OCI-LY1 (cell line): ENCODE data around the gene KLK1.

Experiments used
- H2AFZ ChIP-seq: fragments of 200-600 bp; sonication (generic), shearing (Covaris generic); 2 replicates; pipeline ENCODE4 v1.6.0; 2014; ENCODE audit warnings: antibody characterized with exemption, mild to moderate bottlenecking, low read length
- H3F3A ChIP-seq: fragments of 200-600 bp; sonication (generic), shearing (Covaris generic); 2 replicates; pipeline ENCODE4 v1.6.0; 2014; ENCODE audit warnings: mild to moderate bottlenecking, antibody characterized with exemption, low read length, moderate library complexity; ENCODE audit not compliant: insufficient read depth
- H3K27ac ChIP-seq: fragments of 200-600 bp; sonication (generic); 2 replicates; pipeline ENCODE4 v1.5.1; 2014; ENCODE audit warnings: low read length, mixed run types, mild to moderate bottlenecking, low read depth; ENCODE audit not compliant: poor library complexity, severe bottlenecking
- H3K27me3 ChIP-seq: fragments of 200-600 bp; sonication (generic); 2 replicates; pipeline ENCODE4 v1.6.0; 2014; ENCODE audit warnings: antibody characterized with exemption, mild to moderate bottlenecking, low read length, moderate library complexity; ENCODE audit not compliant: insufficient read depth
- H3K36me3 ChIP-seq: fragments of 200-600 bp; sonication (generic); 2 replicates; pipeline ENCODE4 v1.6.1; 2014; ENCODE audit warnings: mild to moderate bottlenecking, antibody characterized with exemption, low read length, moderate library complexity, mixed read lengths; ENCODE audit not compliant: insufficient read depth
- H3K4me1 ChIP-seq: fragments of 200-600 bp; sonication (generic); 2 replicates; pipeline ENCODE4 v1.5.1; 2014; ENCODE audit warnings: mild to moderate bottlenecking, low read length, moderate library complexity; ENCODE audit not compliant: insufficient read depth, severe bottlenecking
- H3K4me2 ChIP-seq: fragments of 200-600 bp; sonication (generic), shearing (Covaris generic); 2 replicates; pipeline ENCODE4 v1.6.1; 2014; ENCODE audit warnings: low read length
- H3K4me3 ChIP-seq: fragments of 200-600 bp; sonication (generic); 2 replicates; pipeline ENCODE4 v1.5.1; 2014; ENCODE audit warnings: low read length, low read depth, mild to moderate bottlenecking, mixed read lengths; ENCODE audit not compliant: poor library complexity, severe bottlenecking
- H3K79me2 ChIP-seq: fragments of 200-600 bp; shearing (Covaris generic); 2 replicates; pipeline ENCODE4 v1.6.1; 2016; ENCODE audit warnings: mixed run types, low read length, mixed read lengths; ENCODE audit not compliant: insufficient read depth
- H3K9ac ChIP-seq: fragments of 200-600 bp; sonication (generic), shearing (Covaris generic); 2 replicates; pipeline ENCODE4 v1.6.1; 2014; ENCODE audit warnings: mild to moderate bottlenecking, low read length, mixed read lengths
- H3K9me2 ChIP-seq: fragments of 200-600 bp; sonication (generic), shearing (Covaris generic); 2 replicates; pipeline ENCODE4 v1.6.1; 2014; ENCODE audit warnings: low read depth, mild to moderate bottlenecking, low read length, mixed read lengths
- H3K9me3 ChIP-seq: fragments of 200-600 bp; shearing (Covaris generic); 2 replicates; pipeline ENCODE4 v1.6.1; 2014; ENCODE audit warnings: low read length, mixed read lengths
- H4K20me1 ChIP-seq: fragments of 200-600 bp; sonication (generic), shearing (Covaris generic); 2 replicates; pipeline ENCODE4 v1.6.0; 2016; ENCODE audit warnings: mild to moderate bottlenecking, low read length; ENCODE audit not compliant: insufficient read depth
- CTCF ChIP-seq: fragments of 200-600 bp; sonication (generic), shearing (Covaris generic); IDR thresholded peaks from 2 replicates; pipeline ENCODE4 v1.5.1; 2017; ENCODE audit warnings: mild to moderate bottlenecking, antibody characterized with exemption, low read length, moderate library complexity, mixed read lengths
- EZH2 ChIP-seq: fragments of 200-600 bp; sonication (generic), shearing (Covaris generic); IDR thresholded peaks from 2 replicates; pipeline ENCODE4 v1.8.0; 2017; ENCODE audit warnings: borderline replicate concordance, mixed run types, mild to moderate bottlenecking, antibody characterized with exemption, low read length, moderate library complexity, mixed read lengths

KLK1 gene

GRCh38 chr19:50844296-50844935 is 20.8 kb upstream of the KLK1 start:
- no peaks in the 10 kb centered on the region; the same call in 1 of the 2 replicates for H3K27me3 ChIP-seq
- no peak overlapping the region for H3K27ac ChIP-seq
- no peaks in the 10 kb centered on the region for H3F3A ChIP-seq
- no peak overlapping the region for H3K4me3 ChIP-seq
- no peak overlapping the region for H2AFZ ChIP-seq
- H3K4me2 ChIP-seq: no peak overlapping the region
- no peaks in the 10 kb centered on the region for H3K79me2 ChIP-seq
- no peak for TF ChIP-seq CTCF
- TF ChIP-seq EZH2: no peak
- H3K9me3 ChIP-seq: no peaks in the 10 kb centered on the region
- H4K20me1 ChIP-seq: no peaks in the 10 kb centered on the region
- H3K36me3 ChIP-seq: no peaks in the 10 kb centered on the region
- H3K4me1 ChIP-seq: no peaks in the 10 kb centered on the region
- H3K9me2 ChIP-seq: no peaks in the 10 kb centered on the region
- no peak overlapping the region for H3K9ac ChIP-seq

GRCh38 chr19:50843701-50844221 is 20.2 kb upstream of the KLK1 start:
- no peaks in the 10 kb centered on the region for H3F3A ChIP-seq
- H2AFZ ChIP-seq: no peak overlapping the region
- no peaks in the 10 kb centered on the region for H3K36me3 ChIP-seq
- no peak overlapping the region for H3K4me3 ChIP-seq
- no peaks in the 10 kb centered on the region for H3K9me3 ChIP-seq
- no peaks in the 10 kb centered on the region; the same call in 1 of the 2 replicates for H3K27me3 ChIP-seq
- no peaks in the 10 kb centered on the region for H3K9me2 ChIP-seq
- H3K4me2 ChIP-seq: no peak overlapping the region
- no peak overlapping the region for H3K27ac ChIP-seq
- H4K20me1 ChIP-seq: no peaks in the 10 kb centered on the region
- no peaks in the 10 kb centered on the region for H3K79me2 ChIP-seq
- H3K9ac ChIP-seq: no peak overlapping the region
- H3K4me1 ChIP-seq: no peaks in the 10 kb centered on the region
- no peak for TF ChIP-seq CTCF
- no peak for TF ChIP-seq EZH2

GRCh38 chr19:50843205-50843604 is 19.6 kb upstream of the KLK1 start:
- no peak overlapping the region for H2AFZ ChIP-seq
- H3K27me3 ChIP-seq: no peaks in the 10 kb centered on the region; the same call in 1 of the 2 replicates
- H3K4me3 ChIP-seq: no peak overlapping the region
- H3K9ac ChIP-seq: no peak overlapping the region
- no peaks in the 10 kb centered on the region for H3K79me2 ChIP-seq
- TF ChIP-seq CTCF (no peak), EZH2 (no peak)
- no peaks in the 10 kb centered on the region for H3F3A ChIP-seq
- H3K9me2 ChIP-seq: no peaks in the 10 kb centered on the region
- H4K20me1 ChIP-seq: no peaks in the 10 kb centered on the region
- no peak overlapping the region for H3K27ac ChIP-seq
- H3K9me3 ChIP-seq: no peaks in the 10 kb centered on the region
- no peaks in the 10 kb centered on the region for H3K36me3 ChIP-seq
- no peak overlapping the region for H3K4me2 ChIP-seq
- H3K4me1 ChIP-seq: no peaks in the 10 kb centered on the region
